Neural progenitor cell (in vitro differentiated cells): Measurements from ENCODE around the gene SENP1.

Source experiments
- EZH2 ChIP-seq: fragments of 200-600 bp; sonication (generic); IDR thresholded peaks from 2 replicates; pipeline ENCODE4 v1.6.1; 2017; ENCODE audit warnings: antibody characterized with exemption, mild to moderate bottlenecking, moderate library complexity
- TF ChIP-seq, protein P1 (sequence below): fragments of 200-600 bp; sonication (generic); IDR thresholded peaks from 2 replicates; pipeline ENCODE4 v1.5.1; 2017; ENCODE audit warnings: antibody characterized with exemption, mild to moderate bottlenecking

DNA sequence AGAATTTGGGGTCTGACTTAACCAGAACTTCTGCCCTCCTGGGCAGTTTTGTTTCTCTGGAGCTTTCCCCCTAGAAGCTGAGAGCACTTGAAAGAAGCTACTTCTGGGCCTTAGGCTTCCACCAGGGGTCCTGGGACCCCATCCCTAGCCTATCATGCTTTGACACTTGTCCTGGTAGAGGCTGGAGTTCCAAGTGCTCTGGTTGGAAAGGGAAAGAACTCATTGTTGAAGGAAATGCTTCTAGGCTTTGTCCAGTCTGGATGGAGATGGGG is 100.2 kb downstream of the SENP1 start:
- TF ChIP-seq, protein P1, sequence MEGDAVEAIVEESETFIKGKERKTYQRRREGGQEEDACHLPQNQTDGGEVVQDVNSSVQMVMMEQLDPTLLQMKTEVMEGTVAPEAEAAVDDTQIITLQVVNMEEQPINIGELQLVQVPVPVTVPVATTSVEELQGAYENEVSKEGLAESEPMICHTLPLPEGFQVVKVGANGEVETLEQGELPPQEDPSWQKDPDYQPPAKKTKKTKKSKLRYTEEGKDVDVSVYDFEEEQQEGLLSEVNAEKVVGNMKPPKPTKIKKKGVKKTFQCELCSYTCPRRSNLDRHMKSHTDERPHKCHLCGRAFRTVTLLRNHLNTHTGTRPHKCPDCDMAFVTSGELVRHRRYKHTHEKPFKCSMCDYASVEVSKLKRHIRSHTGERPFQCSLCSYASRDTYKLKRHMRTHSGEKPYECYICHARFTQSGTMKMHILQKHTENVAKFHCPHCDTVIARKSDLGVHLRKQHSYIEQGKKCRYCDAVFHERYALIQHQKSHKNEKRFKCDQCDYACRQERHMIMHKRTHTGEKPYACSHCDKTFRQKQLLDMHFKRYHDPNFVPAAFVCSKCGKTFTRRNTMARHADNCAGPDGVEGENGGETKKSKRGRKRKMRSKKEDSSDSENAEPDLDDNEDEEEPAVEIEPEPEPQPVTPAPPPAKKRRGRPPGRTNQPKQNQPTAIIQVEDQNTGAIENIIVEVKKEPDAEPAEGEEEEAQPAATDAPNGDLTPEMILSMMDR = no peak
- no peak for TF ChIP-seq EZH2
